HG02678 (cell line): ENCODE data around the gene LARP4.
A peak's percentile ranks its signal among the peaks of the same experiment; 100 is the strongest.
"Not testable (repeated sequence)": the region's sequence is repeated elsewhere in the genome, so short reads cannot be mapped to it uniquely, and the experiment has no call there.

Experiments used
- ATAC-seq: cut with Tn5 transposase; IDR thresholded peaks from one replicate; pipeline ENCODE4 v1.9.1; 2021; ENCODE audit warnings: mild to moderate bottlenecking, moderate library complexity; ENCODE audit not compliant: unreplicated experiment

LARP4 gene

DNA sequence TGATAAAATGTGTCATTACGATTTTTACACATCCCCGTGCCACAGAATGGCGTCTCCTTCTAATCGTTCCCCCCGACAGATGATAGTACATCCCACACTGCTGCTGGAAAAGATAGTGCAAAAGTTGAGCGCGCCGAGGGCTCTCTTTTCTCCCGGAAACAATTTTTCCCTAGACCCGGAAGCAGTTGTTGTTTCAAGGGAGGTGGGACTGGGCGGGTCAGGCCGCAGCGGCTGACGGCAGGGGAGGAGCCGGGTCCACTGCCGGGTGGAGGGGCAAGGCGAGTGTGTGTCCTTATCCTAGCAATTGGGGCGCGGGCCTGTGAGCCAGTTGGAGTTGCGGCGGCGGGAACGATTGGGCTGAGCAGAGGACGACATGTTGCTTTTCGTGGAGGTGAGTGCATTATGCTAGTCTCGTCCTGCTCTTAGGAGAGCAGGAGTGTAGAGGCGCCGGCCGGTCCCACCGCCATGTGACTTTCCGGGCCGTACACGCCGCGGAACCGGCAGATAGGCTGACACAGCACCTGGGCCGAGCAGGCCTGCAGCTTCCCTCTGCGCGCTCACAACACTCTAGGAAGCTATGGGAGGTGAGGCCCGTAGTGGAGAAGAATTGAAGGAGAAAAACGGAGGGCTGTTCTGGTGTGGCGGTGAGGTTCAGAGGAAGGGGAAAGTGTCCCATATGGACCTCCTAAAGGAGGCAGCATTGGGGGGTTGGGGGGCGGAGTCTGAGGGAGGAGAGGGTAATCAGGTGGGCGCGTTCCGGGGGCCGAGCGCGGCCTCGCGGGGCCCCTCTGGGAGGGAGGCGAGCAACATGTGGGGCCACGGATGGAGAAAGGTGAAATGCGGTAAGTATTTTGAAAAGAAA, at the start of gene LARP4:
TSS of gene LARP4 (plus strand) at position 248 of the 862 bp plus-strand sequence. CDS start at position 374, 126 bp downstream.
- ATAC-seq, result peak; percentile 95

DNA sequence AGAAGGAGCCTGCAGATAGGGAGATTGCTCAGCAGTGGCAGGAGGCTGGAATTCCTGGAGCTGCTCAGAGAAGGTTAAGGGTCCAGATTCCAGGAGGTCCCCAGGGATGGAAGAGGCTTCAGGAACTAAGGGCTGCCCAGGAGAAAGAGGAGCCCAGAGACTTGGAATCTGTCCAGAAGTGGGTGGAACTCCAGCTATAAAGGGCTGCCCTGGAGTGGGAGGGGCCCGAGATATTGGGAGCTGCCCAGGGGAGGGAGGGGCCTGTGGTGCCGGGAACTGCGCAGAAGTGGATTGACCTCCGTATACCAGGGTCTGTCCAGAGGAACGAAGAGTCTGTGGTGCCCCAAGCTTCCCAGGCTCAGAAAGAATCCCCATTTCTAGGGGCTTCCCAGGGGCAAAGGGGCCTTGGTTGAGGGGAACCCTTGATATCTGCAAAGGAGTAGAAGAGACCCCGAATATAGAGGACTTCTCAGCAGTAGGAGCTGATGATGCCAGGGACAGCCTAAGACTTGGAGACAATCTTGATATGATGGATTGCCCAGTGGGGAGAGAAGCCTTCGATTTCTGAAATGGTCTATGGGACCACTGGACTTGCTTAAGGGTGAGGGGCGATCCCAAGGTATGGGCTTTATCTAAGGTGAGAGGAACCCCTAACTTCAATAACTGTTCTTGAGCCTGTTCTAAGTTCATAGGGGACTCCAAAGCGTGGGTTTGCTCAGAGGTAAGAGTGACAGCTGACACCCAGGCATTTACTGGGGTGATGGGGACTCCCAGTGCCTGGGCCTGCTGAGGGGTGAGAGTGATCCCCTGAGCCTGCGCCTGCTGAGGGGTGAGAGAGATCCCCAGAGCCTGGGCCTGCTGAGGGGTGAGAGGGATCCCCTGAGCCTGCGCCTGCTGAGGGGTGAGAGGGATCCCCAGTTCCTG, 49.3 kb upstream of the LARP4 start:
- ATAC-seq, result no peak

GRCh38 chr12:50353404-50353803, 47.3 kb upstream of the LARP4 start:
- ATAC-seq, result no peak

DNA sequence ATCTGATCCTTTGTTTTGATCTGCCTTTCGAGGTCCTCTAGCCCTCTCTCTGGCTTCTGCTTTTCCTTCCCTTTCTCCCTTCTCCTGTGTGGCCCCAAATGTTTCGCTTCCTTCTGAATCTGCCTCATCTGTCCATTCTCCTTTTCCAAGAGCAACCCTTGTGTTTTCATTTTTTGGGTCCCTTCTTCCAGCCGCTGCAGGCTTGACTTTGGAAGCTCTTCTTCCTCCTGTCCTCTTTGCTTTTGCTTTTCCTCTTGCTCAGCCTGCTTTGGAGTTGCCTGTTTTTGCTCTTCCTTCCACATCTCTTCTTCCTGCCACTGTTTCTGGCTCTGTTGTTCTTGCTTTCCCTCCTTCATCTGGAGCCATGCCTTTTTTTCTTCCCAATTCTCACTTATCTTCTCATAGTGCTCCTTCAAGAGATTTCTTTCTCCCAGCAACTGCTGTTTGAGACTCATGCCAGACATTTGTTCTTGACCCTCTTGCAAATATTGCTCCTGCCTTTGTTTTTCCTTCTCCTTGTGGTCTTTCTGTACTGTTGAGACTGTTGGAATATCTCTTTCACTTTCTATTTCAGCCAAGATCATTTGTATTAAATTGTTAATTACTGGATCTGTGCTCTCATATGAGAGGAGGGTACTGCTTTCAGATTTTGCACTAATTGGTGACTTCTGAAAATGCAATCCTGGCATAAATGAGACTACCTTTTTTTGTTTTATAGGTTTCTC, 46.7 kb upstream of the LARP4 start:
- ATAC-seq, result no peak

- no peak for ATAC-seq
Measured at GRCh38 chr12:50354908-50355307, 45.8 kb upstream of the LARP4 start.

- no peak for ATAC-seq
Measured at GRCh38 chr12:50355365-50355764, 45.3 kb upstream of the LARP4 start.

DNA sequence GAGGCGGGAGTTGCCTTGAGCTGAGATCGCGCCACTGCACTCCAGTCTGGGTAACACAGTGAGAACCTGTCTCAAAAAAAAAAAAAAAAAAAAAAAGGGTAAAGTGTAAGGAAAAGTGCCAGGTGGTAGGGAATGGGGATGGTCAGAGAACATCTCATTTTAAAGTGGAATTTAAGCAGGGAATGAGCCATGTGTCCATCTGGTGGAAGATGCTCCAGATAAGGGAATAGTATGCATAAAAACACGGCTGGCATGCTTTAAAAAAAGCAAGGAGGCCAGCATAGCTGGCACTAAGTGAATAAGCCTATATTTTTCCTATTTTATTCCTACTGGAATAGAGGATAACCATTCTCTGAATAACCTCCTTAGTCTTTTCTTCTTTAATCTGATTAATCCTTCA, 38.0 kb upstream of the LARP4 start:
- ATAC-seq, result no peak

GRCh38 chr12:50363141-50363540, 37.5 kb upstream of the LARP4 start:
- ATAC-seq, result no peak

DNA sequence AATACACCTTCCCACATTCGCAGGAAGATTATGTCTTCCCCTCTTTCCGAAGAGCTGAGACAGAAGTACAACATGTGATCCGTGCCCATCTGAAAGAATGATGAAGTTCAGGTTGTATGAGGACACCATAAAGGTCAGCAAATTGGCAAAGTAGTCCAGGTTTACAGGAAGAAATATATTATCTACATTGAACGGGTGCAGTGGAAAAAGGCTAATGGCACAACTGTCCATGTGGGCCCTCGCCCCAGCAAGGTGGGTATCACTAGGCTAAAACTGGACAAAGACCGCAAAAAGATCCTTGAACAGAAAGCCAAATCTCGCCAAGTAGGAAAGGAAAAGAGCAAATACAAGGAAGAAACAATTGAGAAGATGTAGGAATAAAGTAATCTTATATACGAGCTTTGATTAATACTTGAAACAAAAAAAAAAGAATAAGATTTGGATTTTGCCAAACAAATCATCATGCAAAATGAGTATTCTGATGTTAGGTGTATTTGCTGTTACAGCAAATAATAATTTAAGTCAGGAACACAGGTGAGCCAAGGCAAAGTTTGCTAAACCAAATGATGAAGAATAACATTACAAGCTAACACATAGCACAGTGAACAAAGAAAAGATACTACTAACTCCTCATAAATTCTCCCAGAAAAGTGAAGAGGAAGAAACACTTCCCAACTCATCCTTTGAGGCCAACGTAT, 34.8 kb upstream of the LARP4 start:
- no peak for ATAC-seq

DNA sequence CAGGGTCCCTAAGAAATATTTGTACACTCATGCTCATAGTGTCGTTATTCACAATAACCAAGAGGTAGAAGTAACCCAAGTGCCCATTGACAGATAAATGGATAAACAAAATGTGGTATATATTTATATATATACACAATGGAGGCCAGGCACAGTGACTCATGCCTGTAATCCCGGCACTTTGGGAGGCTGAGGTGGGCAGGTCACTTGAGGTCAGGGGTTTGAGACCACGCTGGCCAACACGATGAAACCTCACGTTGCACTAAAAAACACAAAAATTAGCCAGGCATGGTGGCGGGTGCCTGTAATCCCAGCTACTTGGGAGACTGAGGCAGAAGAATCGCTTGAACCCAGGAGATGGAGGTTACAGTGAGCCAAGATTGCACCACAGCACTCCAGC, 30.0 kb upstream of the LARP4 start:
- ATAC-seq, result not testable (repeated sequence)

- ATAC-seq, result no peak
Measured at GRCh38 chr12:50375802-50376201, 24.9 kb upstream of the LARP4 start.

DNA sequence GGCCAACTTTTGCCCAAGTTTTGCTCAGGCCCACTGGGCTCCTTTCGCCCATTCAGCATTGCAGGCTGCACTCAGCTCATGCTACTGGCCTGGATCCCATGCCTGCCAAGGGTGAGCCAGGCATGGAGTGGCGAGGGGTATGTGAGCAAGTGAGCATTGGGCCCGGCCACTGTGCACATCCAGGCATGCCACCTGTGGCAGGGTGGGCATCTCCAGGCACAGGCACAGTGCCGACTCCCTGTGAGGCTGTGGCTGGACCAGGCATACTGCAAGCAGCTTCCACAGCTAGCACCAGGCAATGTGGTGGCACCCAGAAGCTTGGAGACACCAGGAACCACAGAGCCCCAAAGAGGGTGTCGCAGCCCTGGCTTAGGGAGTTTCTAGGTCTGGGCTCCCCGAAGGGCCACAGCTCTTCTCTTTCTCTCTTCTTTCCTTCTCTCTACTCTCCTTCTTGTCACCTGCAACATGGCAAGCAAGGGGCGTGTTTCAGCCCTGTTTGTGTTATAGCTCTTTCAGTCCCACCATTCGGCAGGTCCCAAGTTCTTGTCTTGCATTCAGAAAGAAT, 19.8 kb upstream of the LARP4 start:
- no peak for ATAC-seq

- no peak for ATAC-seq
Measured at GRCh38 chr12:50387487-50387886, 13.2 kb upstream of the LARP4 start.

DNA sequence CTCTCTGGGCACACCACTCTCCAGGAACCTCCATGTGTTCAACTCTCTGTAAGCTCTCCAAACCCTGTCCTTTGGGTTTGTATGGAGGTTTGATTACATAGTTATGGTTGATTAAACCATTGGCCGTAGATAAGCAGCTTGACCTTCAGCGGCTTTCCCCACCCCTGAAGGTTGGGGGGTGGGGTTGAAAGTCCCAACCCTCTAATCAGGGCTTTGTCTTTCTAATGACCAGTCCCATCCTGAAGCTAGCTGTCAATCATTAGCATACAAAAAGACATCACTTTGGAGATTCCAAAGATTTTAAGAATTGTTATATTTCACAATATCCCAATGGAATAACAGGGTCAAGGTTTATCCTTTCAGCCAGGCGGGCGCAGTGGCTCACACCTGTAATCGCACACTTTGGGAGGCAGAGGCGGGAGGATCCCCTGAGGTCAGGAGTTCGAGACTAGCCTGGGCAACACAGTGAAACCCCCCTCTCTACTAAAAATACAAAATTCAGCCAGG, 12.7 kb upstream of the LARP4 start:
- no peak for ATAC-seq

DNA sequence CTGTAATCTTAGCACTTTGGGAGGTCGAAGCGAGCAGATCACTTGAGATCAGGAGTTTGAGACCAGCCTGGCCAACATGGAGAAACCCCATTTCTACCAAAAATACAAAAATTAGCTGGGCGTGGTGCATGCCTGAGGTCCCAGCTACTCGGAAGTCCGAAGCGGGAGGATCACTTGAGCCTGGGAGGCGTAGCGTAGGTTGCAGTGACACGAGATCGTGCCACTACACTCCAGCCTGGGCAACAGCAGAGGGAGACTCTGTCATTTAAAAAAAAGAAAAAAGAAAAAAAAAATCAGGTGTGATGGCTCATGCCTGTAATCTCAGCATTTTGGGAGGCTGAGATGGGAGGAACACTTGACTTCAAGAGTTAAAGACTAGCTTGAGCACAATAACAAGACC, 11.9 kb upstream of the LARP4 start:
- not testable (repeated sequence) for ATAC-seq

GRCh38 chr12:50390316-50390741, 10.4 kb upstream of the LARP4 start:
- no peak for ATAC-seq

DNA sequence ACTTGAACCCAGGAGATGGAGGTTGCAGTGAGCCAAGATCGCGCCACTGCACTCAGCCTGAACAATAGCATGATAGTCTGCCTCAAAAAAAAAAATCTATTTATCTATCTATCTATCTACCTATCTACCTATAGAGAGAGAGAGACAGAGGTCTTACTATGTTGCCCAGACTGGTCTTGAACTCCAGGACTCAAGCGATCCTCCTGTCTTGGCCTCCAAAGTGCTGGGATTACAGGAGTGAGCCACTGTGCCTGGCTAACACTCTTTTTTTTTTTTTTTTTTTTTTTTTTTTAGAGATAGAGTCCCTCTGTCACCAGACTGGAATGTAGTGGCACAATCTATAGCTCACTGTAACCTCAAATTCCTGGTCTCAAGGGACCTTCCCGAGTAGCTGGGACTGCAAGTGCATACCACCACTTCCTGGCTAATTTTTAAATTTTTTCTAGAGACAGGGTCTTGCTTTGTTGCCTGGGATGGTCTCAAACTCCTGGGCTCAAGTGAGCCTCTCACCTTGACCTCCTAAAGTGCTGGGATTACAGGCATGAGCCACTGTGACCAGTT, 6.1 kb upstream of the LARP4 start:
- ATAC-seq, result no peak

DNA sequence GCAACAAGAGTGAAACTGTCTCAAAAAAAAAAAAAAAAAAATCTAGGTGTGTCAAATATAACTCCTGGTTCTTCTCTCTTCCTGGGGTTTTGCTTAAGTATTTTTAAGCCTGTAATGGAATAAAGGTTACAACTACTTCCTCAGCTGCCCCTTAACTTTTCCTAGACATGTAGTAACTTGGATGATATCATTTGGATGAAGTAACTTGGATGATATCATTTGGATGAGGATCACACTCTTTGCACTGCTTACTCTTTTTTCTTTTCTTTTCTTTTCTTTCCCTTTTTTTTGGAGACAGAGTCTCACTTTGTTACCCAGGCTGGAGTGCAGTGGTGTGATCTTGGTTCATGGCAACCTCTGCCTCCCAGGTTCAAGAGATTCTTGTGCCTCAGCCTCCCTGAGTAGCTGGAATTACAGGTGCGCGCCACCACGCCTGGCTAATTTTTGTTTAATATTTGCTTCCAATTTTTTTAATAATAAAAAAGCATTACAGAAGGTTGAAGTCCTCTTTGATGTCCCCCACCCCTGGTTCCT, 3.5 kb upstream of the LARP4 start:
- ATAC-seq, result no peak

DNA sequence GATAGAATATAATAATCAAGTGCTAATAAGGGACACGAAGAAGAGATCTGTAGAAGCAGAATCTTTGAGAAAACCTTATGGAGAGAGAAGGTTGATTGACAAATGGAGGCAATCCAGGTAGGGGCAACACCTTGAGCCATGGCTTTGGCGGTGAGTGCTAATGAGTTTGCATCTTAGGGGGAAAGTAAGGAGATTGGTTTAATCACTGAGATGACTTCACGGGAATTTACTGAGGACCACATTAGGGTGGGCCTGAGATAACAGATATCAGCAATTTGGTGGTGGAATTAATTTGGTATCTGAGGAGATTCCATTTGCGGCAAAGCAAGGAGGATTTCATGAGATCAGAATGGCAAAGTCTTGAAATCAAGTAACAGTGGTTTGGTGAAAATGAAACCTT, 1.8 kb upstream of the LARP4 start:
- no peak for ATAC-seq
